ENCODE measurements around the gene CAMSAP3. TPM values are rescaled to one million over a fixed set of nuclear protein-coding genes. Genes with fewer than 3 reads are reported as not detected.

The CAMSAP3 gene
- total RNA-seq, 4 donors from 2014 or later, result 9.0 to 25.4 (median 14.2) TPM

GRCh38 chr19:7617735-7618134 lies 22.1 kb downstream of the CAMSAP3 start:
- peak overlapping the region; percentile 90 to 96 (median 91) for H3K27ac ChIP-seq
- H3K36me3 ChIP-seq, result peaks cover 29 to 35% of the 10 kb centered on the region in 2 donors
- H3K27me3 ChIP-seq, result no peaks in the 10 kb centered on the region
- H3K9me3 ChIP-seq, result no peaks in the 10 kb centered on the region
- 87 to 92% methylated on average over 12 to 20 of the region's 28 CpGs for WGBS, 2 donors
- H3K4me3 ChIP-seq (replicated peaks in 1 of 3), result no peak overlapping the region
- DNase-seq, result peak in 1 of 2 donors; percentile 10
- TF ChIP-seq POLR2A (IDR thresholded peaks at IDR 0.05), result no peak
- TF ChIP-seq CTCF (IDR thresholded peaks at IDR 0.05), result no peak
- intact Hi-C loops (cut with DNase I), result no loop called here
- H3K4me1 ChIP-seq, result peaks cover 24 to 29% of the 10 kb centered on the region in 2 donors

DNA sequence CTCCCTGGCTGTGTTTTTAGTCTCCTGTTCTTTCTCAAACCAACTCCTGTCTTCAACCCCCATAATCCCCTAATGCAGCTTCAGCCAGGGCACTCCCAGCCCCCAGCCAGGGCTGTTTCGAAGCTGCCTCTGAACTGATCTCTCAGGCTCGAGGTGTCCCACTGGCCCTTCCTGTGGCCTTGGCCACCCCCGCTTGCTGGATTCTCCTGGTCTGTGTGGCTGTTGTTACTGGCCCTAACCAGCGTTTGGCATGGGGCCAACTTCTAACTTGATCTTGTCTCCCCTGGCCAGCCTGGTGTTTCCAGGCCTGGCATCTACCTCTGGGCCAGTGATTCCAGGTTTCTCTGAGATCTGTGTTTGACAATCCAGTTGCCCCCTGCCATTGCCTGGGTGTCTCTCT lies 22.7 kb downstream of the CAMSAP3 start:
- TF ChIP-seq POLR2A (IDR thresholded peaks at IDR 0.05), result no peak
- TF ChIP-seq CTCF (IDR thresholded peaks at IDR 0.05), result no peak
- Histone ChIP-seq H3K4me3 (replicated peaks in 1 of 3) (no peak overlapping the region), H3K36me3 (peaks cover 35 to 41% of the 10 kb centered on the region in 2 donors), H3K4me1 (peaks cover 24 to 29% of the 10 kb centered on the region in 2 donors), H3K27ac (peak overlapping the region; percentile 90 to 96 (median 91)), H3K9me3 (no peaks in the 10 kb centered on the region), H3K27me3 (no peaks in the 10 kb centered on the region)
- intact Hi-C loops (cut with DNase I), result no loop called here
- 23 to 31% methylated on average over 3 to 4 of the region's 4 CpGs for WGBS, 2 donors
- peak; percentile 90 for DNase-seq

DNA sequence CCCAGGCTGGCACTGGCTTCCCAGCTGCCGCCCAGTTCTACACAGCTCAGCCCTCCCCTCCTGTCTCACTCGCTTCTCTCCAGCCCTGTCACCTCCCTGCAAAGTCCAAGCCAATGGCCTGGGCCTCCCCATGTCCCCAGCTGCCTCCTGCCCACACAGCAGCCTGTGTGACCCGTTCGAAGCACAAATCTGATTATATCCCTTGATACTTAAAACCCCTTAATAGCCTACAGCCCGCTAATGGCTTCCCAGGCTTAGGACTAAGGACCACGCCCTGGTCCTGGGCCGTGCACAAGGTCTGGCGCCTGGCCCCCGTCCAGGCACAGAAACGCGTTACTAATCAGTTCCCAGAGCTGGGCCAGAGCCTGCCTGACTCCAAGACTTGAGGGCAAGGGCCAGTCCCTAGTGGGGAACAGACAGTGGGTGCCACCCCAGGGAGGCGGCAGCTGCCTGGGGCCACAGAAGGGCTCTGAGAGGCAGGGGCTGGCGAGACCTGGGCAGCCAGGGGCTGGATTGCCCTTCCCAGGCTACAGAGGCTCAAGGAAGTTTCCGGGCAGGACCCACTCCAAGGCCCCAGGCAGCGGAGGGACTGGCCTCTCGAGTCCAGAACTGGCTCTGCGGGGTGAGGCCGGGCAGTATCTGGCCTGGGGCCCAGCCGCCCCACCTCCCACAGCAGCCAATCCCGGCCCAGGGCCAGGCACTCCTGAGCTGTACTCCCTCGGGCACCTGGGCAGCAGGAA lies 23.3 kb downstream of the CAMSAP3 start:
- DNase-seq, result peak; percentile 98
- H3K4me1 ChIP-seq, result peaks cover 24 to 29% of the 10 kb centered on the region in 2 donors
- WGBS, 2 donors, result 30 to 41% methylated on average over 9 to 15 of the region's 21 CpGs
- no peak overlapping the region for H3K4me3 ChIP-seq (replicated peaks in 1 of 3)
- H3K27ac ChIP-seq, result peak overlapping the region; percentile 90 to 96 (median 91)
- H3K27me3 ChIP-seq, result no peaks in the 10 kb centered on the region
- intact Hi-C loops (cut with DNase I), result no loop called here
- H3K9me3 ChIP-seq, result no peaks in the 10 kb centered on the region
- no peak for TF ChIP-seq CTCF (IDR thresholded peaks at IDR 0.05)
- peak in 1 of 2 donors; percentile 74 for TF ChIP-seq POLR2A (IDR thresholded peaks at IDR 0.05)
- H3K36me3 ChIP-seq, result peaks cover 40 to 47% of the 10 kb centered on the region in 2 donors

- Histone ChIP-seq H3K9me3 (no peaks in the 10 kb centered on the region), H3K27me3 (no peaks in the 10 kb centered on the region), H3K4me3 (replicated peaks in 1 of 3) (no peak overlapping the region), H3K27ac (peak overlapping the region; percentile 91 to 98 (median 96)), H3K36me3 (peaks cover 42 to 54% of the 10 kb centered on the region in 2 donors), H3K4me1 (peaks cover 24 to 29% of the 10 kb centered on the region in 2 donors)
- DNase-seq, result peak; percentile 82 to 84
- 58 to 80% methylated on average over 5 to 38 of the region's 48 CpGs for WGBS, 2 donors
- intact Hi-C loops (cut with DNase I), result no loop called here
- TF ChIP-seq POLR2A (IDR thresholded peaks at IDR 0.05) (no peak), CTCF (IDR thresholded peaks at IDR 0.05) (no peak)
Measured at GRCh38 chr19:7619671-7620441, 24.2 kb downstream of the CAMSAP3 start.
